UCSD-AML1 (cell line): Measurements from ENCODE around the gene SYNJ2.
A peak's percentile ranks its signal among the peaks of the same experiment; 100 is the strongest.
"Not testable (repeated sequence)": the region's sequence is repeated elsewhere in the genome, so short reads cannot be mapped to it uniquely, and the experiment has no call there.

ENCODE experiments used
- DNase-seq: peaks from one replicate; lab custom pipeline; 2025; ENCODE audit not compliant: unreplicated experiment; lab: John Stamatoyannopoulos, UW

The SYNJ2 gene, protein sequence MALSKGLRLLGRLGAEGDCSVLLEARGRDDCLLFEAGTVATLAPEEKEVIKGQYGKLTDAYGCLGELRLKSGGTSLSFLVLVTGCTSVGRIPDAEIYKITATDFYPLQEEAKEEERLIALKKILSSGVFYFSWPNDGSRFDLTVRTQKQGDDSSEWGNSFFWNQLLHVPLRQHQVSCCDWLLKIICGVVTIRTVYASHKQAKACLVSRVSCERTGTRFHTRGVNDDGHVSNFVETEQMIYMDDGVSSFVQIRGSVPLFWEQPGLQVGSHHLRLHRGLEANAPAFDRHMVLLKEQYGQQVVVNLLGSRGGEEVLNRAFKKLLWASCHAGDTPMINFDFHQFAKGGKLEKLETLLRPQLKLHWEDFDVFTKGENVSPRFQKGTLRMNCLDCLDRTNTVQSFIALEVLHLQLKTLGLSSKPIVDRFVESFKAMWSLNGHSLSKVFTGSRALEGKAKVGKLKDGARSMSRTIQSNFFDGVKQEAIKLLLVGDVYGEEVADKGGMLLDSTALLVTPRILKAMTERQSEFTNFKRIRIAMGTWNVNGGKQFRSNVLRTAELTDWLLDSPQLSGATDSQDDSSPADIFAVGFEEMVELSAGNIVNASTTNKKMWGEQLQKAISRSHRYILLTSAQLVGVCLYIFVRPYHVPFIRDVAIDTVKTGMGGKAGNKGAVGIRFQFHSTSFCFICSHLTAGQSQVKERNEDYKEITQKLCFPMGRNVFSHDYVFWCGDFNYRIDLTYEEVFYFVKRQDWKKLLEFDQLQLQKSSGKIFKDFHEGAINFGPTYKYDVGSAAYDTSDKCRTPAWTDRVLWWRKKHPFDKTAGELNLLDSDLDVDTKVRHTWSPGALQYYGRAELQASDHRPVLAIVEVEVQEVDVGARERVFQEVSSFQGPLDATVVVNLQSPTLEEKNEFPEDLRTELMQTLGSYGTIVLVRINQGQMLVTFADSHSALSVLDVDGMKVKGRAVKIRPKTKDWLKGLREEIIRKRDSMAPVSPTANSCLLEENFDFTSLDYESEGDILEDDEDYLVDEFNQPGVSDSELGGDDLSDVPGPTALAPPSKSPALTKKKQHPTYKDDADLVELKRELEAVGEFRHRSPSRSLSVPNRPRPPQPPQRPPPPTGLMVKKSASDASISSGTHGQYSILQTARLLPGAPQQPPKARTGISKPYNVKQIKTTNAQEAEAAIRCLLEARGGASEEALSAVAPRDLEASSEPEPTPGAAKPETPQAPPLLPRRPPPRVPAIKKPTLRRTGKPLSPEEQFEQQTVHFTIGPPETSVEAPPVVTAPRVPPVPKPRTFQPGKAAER (N-terminal part only)

DNA sequence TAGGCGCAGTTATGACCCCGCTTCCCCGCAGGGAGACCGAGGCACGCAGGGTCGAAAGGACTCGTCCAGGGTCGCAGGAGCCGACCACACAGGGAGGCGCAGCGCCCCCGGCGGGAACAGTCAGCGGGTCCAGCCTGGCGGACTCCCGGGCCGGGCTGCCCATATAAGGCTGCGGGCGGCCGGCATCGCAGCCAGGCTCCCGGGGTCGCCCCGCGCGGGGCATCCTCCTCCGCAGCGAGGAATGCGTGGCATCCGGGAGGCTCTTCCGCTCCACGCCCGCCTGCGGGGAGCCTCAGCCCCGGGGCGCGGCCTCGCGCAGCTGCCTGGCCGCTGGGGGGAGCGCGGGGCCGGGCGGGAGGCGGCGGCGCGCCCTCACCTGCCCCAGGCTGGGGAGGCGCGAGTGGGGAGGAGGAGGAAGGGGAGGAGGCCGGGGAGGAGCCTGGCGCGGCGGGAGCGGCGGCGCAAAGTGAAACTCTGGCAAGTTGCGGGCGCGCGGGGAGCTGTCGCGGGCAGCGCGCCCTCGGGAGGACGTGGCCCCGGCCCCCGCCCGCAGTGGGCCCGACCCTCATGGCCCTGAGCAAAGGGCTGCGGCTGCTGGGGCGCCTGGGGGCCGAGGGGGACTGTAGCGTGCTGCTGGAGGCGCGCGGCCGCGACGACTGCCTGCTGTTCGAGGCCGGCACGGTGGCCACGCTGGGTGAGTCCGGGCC lies at the start of gene SYNJ2:
SYNJ2 (plus strand) TSS at position 469 of the 707 bp plus-strand sequence; CDS start at position 568, 99 bp downstream.
- DNase-seq, result peak; percentile 85

DNA sequence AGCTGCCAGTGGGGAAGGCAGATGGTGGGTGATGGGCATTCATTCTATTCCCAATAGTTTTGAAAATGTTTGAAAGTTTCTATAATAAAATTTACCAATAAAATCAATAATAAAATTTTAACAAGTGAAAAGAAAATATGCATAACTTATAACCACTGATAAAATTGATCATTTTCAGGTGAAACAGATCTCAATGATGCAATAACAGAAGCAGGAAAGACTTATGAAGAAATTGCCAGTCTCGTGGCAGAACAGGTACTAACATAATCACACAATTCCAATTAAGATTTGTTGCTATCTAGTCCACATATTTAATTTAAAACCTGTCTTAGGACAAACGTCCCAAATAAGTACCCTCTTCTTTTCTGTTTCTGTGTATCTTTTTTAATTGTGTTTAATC lies 45.9 kb upstream of the SYNJ2 start:
- DNase-seq, result no peak

DNA sequence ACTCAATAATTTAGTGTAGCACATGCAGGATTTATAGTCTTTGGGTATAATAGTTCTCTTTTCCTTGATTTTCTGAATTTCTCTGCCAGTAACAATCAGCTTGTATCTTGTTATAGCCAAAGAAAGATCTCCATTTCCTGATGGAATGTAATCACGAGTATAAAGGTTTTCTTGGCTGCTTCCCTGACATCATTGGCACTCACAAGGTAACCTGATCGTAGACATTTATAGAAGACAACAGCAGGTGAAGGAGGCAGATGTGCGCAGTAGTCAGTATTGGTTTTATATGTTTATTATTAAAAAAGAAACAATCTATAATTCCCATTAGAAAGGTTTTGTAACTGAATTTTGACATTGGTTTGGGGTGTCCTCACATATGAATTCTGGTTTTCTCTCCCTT lies 44.3 kb upstream of the SYNJ2 start:
- no peak for DNase-seq

DNA sequence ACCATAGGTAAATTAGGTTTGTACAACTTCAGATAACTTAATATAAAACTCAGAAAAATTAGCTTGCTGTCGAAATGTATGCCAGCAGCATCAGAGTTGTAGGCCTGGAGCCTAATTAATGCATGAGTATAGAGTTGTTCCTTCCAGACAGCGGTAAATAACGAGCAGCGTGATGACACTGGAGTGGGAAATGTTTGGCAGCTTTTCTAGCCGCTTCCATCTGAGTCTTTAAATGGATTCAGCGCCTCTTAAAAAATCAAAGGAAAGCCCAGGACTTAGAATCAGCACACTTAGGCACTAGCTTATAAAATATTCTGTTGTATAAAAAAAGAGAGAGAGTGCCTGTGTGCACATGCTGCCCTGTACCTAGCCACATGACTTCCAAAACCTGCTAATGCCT lies 43.7 kb upstream of the SYNJ2 start:
- DNase-seq, result no peak

DNA sequence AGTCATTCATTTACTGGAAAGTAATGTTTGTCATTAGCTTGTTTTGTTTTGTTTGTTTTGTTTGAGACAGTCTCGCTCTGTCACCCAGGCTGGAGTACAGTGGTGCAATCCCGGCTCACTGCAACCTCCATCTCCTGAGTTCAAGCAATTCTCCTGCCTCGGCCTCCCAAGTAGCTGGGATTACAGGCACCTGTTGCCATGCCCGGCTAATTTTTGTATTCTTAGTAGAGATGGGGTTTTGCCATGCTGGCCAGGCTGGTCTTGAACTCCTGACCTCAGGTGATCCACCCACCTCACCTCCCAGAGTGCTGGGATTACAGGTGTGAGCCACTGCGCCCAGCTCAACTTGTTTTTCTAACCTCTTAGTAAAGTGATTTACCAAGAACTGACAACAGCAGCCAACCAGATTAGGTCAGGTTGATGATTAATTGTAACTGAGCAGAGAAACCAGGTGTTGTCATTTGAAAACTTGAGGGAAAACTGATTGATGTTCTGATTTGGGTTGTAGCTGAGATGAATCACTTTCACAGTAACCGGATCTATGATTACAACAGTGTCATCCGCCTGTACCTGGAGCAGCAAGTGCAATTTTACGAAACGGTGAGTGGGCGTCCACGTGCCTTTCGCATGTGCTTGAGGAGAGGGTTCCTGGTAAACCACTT lies 41.2 kb upstream of the SYNJ2 start:
- not testable (repeated sequence) for DNase-seq

DNA sequence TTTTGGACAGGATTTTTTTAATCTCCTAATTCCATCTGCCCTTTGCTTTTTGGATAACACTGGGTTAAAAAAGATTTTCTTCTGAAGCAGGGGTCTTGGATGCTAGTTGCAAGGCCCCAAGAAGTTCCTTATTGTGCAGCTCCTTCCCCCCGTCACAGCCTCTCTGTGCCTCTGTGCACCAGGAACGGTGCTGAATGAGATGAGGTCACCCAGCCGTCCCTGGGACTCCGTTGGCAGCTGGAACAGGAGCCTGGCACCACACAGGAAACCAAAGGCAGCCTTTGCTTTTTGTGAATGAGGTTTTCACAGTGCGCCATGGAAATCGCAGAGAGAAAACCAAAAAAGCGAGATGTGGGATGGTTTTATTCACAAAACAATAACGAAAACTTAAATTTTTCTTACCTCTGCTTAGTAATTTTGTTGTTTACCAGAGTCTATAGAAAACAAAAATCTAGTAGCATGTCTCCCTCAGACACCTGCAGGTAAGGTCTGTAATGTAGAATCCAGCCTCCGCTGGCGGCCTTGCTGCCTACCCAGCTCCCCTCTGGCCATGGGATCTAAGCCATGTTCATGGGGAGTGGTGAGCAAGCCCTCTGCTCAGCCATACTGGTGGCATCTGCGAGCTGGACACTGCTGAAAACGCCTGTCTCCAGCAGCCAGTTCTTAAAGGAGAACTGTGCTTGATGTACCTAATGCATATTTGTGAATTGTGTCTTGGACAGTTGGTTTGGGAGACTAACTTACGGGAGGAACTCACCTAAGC lies 40.4 kb upstream of the SYNJ2 start:
- no peak for DNase-seq

DNA sequence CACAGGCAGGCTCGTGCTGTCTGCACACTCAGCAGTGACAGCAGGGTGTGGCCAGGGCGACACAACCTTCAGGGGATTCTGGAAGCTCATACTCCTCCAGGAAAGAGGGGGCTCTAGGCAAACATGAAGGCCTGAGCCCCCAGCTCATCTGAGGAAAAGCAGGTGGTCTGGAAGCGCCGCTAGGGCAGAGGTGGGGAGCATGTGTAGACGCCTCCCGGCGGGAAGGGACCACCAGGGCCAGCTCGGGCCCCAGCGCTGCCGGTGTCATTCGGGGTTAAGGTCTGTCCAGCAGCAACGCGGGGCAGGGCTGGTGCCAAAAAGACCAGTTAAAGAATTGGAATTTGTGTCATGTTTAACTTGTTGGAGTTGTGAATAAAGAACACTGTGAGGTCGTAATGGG lies 39.3 kb upstream of the SYNJ2 start:
- DNase-seq, result no peak

DNA sequence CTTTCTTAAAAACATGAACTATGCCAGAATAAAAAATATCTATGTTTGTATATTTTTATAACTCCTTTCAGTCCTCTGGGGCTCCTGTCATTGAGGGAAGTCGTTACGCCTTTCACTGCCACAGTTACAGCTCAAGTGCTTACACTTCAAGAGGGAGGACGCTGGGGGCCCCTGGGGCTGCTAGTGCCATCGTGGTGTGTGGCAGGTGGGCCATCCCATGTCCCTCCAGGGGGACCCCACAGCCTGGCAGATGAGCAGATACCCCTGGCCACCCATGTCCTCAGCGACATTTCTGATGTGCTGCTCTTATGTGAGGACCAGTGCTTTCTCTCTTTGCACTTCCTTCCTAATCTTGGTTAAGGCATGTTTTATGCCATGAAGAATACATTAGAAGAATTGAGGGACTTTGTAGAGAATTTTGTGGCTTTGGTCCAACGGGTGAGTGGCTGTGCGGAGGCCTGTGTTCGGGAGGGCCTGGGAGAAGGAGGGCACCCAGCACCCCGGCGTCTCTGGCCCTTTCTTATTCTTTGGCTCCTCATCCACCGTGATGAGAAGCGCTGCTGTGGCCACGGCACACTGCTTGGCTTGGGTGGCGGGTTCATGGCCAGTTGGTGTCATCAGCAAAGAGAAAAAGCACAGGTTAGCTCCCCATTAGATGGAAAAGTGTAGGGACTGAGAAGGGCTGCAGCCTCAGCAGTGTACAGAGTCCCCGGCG lies 38.3 kb upstream of the SYNJ2 start:
- no peak for DNase-seq

DNA sequence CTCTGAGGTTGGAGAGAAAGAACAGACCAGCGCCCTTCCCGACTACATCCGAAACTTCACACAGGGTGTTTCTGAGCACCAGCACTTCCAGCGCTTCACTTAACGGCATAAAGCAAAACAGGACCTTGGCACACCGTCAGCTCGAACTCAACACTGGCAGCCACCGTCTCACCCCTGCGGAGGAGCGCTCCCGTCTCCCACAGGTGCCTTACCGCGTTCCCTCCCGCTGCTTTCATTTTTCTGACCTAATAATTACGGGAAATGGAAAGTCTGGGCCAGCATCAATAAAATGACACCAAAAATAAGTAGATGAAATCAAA lies 37.7 kb upstream of the SYNJ2 start:
- DNase-seq, result no peak

DNA sequence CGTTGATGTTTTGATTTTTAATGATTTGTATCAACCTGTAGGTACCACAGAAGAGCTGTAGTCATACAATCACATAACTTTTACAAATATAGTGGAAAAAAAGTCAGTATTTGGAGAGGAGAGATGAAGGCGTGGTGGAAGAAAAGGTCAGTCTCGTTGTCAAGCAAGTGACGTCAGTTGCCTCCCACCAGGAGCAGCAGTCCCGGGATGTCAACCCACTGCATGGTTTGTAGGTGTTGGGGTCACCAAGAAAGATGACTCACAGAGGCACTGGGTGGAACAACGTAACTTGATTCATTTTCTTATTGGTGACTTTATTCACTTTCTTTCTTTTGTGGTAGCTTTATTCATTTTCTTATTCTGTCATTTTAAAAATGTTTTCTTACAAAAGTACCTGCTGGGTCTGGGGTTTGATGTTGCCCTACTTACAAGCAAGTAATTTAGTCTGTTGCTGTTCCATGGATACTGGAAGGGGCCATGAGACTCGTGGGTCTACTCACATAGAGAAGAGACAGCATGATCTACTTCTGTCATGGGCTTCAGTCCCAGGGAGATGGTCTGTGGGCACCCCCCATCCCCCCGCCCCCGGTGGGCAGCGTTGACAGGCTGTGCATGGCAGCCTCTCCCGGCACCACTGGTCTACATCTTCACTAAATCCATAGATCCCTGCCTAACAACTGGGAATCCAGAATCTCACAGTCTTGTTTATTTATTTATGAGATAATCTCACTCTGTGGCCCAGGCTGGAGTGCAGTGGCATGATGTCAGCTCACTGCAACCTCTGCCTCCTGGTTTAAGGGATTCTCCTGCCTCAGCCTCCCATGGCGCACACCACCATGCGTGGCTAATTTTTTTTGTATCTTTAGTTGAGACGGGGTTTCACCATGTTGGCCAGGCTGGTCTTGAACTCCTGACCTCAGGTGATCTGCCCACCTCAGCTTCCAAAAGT lies 36.4 kb upstream of the SYNJ2 start:
- DNase-seq, result no peak

DNA sequence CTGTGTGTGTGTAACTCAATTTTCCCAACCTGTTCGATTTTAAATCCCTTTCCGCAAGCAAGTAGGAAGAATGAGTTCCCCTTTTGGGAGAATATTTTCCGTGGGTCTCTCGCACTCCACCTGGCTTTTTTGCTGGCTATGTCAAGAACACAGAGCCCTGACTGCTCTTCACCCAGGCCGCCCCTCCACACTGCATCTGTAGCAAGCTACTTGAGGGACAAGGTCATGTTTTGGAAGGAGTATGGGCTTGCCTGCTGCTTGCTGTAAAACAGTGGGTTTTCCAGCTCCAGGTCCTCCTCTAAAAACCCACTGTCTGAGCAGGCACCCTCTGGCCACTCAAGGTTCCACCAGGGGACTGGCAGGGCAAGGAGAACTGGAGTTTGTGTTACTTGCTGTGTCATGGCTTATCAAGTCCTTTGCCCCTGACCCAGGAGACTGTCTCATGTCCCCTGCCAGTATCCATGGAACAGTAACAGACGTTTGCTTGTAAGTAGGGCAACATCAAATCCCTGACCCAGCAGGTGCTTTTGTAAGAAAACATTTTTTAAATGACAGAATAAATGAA lies 35.5 kb upstream of the SYNJ2 start:
- DNase-seq, result no peak

DNA sequence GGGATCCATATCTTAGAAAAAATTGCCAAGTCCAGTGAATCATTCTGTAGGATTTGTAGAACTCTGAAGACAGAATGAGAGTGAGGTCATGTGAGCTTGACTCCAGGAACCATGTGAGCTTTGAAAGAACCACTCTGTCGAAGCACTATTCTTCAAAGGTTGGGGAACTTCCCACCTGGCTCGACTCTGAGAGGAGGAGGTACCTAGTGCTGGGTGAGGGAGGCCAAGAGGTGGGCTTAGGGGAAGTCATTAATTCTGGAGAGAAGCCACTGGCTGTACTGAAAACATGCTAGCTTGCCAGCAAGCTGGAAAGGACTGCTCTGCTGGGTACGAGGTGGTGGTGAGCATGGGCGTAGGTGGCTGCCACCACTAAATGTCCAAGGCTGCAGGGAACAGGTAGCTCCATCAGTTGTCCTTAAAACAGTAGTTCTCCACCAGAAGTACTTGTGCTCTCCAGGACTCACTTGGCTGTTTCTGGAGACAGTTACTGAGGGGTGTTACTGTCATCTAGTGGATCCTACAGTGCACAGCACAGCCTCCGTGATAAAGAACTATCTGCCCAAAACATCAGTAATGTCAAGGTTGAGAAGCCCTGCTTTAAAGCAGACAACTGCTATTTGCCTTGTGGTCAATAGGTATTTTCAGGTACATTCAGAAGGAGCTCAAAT lies 34.7 kb upstream of the SYNJ2 start:
- DNase-seq, result no peak

DNA sequence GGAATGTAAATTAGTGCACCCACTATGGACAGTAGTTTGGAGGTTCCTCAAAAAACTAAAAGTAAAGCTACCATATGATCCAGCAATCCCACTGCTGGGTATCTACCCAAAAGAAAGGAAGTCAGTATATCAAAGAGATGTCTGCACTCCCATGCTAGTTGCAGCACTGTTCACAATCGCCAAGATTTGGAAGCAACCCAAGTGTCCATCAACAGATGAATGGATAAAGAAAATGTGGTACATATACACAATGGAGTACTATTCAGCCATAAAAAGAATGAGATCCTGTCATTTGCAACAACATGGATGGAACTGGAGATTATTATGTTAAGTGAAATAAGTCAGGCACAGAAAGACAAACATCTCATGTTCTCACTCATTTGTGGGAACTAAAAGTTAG lies 30.8 kb upstream of the SYNJ2 start:
- DNase-seq, result not testable (repeated sequence)

DNA sequence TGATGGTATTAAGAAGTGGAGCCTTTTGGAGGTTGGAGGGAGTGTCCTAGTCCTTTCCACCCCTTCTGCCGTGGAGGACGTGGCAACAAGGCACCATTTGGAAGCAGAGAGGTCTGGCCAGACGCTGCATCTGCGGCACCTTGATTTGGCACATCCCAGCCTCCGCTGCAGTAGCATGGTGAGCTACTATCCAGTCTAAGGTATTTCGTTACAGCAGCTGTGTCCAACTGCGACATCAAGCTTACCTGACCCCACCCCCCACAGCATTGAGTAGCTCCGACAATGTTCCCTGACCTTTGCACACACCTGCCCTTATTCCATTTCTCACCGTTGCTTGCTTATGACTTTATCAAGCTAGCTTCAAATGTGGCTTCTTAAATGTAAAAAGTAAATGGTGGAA lies 29.8 kb upstream of the SYNJ2 start:
- DNase-seq, result no peak

DNA sequence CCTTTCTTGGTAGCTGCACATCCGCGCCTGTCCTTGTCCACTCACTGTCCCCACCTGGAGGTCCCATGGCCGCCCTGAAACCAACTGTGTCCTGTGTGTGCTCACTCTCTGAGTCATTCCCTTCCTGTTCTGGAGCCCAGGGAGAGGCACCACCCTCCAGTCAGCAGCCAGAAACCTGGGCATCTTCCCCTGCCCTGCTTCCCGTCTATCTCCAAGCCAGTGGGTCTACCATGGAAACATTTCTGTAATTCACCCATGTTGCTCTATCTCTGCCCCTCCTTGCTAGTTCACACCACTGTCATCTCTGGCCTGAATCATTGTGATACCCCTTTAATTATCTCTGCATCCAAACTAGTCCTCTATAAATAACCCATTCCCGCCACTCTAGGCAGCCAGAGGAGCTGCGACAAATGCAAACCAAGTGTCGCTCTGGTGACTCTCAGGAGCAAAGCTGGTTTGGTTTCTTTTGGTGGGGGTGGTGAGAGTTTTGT lies 28.8 kb upstream of the SYNJ2 start:
- DNase-seq, result no peak

DNA sequence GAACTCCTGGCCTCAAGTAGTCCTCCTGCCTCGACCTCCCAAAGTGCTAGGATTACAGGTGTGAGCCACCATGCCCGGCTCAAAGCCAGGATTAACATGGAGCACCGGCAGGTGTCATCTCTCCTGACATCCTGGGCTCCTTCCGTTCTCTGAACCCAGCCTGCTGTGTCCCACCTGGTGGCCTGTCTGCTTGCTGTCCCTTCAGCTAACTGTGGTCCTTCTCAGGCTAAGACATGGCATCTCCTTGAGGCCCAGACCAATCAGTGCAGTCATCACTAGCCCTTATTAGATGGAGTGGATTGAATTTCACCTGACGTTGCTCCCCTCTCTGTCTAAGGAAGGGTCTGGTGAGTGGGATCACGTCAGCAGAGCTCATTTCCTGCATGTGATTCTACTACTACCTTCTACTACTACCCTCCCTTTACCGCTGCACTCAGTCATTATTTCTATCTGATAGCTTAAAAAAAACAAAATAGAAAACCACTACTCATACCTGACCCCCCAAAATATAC lies 28.0 kb upstream of the SYNJ2 start:
- no peak for DNase-seq
